GM19397 (cell line): ENCODE measurements around the gene COL11A2.

Source experiments
- ATAC-seq: cut with Tn5 transposase; IDR thresholded peaks from one replicate; pipeline ENCODE4 v1.9.1; 2021; ENCODE audit warnings: mild to moderate bottlenecking, moderate library complexity; ENCODE audit not compliant: unreplicated experiment

COL11A2 gene

DNA sequence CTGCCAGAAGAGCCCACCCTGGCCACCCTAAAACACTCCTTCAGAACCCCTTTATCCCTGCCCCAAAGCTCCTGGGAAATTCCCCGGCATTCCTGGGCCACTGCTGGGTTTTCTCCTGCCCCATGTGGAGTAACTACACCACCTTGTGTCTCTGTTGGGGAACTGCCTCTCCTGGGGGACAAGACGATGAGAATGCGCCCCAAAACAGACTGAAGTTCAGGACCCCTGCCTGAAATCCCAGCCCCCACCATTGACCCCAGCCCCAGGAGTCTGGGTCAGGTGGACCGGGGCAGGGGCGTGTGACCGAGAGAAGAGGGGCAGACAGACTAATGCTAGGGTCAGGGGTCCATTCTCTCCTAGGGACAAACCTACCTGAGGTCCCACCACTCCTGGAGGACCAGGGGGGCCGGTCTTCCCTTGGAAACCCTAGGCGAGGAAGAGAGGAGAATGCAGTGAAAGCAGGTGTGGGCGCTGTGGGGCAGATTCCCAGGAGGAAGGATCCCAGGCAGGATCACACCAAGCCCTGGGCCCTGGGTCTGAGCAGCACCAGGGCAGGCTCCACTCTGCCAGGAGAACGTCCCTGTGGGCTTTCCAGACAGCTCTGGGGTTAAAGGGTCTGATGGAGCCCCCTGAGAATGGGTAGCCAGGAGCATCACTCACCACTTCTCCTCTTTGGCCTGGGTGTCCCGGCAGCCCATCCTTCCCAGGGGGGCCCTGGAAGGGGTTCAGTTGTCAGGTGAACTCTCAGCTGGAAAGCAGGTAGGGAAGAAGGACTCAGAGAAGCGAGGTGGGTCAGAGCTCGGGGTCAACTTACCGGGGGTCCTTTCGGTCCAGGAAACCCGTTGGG is 19.4 kb downstream of the COL11A2 start:
- no peak for ATAC-seq

- no peak for ATAC-seq
These were observed 20.2 kb downstream of the COL11A2 start for GRCh38 chr6:33171880-33172687.

GRCh38 chr6:33171016-33171879 is 21.0 kb downstream of the COL11A2 start:
- ATAC-seq: no peak

GRCh38 chr6:33170176-33171015 is 21.9 kb downstream of the COL11A2 start:
- ATAC-seq: no peak

GRCh38 chr6:33169291-33170175 is 22.7 kb downstream of the COL11A2 start:
- no peak for ATAC-seq

GRCh38 chr6:33168639-33169038 is 23.6 kb downstream of the COL11A2 start:
- ATAC-seq: no peak

DNA sequence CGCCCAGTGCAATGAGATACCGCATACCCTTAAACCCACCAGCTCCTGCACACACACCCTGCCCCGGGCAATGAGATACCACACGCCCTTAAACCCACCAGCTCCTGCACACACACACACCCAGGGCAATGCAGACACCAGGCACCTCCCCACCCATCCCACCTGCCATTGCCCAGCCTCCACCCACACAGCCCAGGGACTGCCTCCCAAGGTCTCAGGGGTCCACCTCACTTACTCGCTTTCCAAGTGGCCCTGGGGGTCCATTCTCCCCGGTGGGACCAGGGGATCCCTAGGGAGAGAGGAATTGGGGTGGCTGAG is 24.0 kb downstream of the COL11A2 start:
- ATAC-seq: no peak

DNA sequence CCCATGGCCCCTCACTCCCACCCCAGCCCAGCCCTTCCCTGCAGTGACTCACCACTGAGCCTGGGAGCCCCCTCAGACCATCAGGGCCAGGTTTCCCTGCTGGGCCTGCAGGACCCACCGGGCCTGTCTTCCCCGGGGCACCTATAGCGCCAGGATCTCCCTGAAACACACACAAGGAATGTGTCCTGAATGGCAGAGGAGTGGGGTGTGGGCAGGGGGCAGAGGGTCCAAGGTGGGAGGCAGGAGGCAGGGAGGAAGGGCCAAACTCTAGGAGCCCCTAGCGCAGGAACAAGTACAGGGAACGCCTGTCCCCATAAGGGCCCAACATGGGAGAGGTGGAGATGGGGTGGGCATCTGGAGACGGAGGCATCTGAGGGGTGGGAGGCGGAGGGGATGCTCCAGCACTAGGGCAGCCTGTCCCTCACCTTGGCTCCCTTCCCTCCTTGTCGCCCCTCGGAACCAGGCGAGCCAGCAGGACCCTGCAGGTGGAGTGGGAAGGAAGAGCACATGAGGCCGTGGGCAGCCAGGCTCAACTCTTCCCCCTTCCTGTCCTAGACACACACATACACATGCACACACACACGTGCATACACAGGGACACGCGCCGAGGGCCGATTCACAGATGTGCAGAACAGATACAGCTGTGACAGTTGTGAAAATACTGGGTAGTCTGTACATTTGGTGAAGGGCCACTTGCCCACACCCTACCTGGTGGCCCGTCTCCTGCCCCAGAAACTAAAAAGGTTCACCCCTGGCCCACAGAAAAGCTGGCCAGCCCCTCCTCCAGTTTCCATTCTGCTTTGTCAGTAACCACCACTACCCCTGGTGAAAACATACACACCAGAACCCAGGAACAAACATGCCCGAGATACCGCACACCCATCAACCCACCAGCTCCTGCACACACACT is 24.6 kb downstream of the COL11A2 start:
- ATAC-seq: no peak

- no peak for ATAC-seq
These were observed 25.5 kb downstream of the COL11A2 start for GRCh38 chr6:33166811-33167210.

DNA sequence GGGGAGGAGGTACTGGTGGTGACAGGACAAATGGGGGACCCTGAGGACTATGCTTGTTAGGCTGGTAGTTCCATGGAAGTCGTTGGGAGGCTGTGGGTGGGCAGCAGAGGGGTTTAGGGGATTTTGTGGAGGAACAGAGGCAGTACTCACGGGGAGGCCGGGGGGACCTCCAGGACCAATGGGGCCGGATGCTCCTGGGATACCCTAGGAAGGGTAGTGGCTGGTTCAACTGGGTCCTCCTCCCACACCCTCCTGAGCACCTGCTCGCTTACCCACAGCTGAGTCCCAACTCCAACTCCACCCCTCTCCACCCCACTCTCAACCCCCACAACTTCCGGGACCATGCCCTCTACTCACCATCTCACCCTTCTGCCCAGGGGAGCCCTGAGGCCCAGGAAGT is 25.9 kb downstream of the COL11A2 start:
- no peak for ATAC-seq

DNA sequence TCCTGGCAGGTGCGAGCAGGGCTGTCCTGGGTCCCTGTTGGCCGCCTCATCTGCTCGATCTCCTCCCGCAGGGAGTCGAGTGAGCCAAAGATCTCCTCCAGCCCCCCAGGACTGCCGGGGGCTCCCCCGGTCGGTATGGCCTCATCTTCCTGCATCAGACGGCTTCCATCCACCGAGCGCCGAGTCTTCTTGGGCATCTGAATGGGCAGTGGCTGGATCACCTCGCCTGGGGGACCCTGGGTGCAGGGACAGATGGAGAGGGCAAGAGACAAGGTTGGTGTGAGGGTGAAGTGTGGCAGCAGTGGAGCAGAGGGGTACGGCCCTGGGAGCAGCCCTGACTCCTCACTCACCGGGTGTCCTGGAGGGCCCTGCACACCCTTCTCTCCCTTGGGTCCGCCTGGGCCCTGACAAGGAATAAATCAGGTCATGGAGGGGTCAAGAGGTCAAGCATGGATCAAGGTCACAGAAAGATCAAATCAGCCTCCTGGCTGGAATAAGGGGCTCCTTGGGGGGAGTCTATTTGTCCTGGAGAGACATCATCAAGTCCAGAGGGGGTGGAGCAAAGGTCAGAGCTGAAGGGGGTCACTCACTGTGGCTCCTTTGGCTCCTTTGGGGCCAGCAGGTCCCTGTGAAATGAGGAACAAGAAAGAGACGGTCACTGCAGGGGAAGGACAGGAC is 26.5 kb downstream of the COL11A2 start:
- ATAC-seq: no peak

DNA sequence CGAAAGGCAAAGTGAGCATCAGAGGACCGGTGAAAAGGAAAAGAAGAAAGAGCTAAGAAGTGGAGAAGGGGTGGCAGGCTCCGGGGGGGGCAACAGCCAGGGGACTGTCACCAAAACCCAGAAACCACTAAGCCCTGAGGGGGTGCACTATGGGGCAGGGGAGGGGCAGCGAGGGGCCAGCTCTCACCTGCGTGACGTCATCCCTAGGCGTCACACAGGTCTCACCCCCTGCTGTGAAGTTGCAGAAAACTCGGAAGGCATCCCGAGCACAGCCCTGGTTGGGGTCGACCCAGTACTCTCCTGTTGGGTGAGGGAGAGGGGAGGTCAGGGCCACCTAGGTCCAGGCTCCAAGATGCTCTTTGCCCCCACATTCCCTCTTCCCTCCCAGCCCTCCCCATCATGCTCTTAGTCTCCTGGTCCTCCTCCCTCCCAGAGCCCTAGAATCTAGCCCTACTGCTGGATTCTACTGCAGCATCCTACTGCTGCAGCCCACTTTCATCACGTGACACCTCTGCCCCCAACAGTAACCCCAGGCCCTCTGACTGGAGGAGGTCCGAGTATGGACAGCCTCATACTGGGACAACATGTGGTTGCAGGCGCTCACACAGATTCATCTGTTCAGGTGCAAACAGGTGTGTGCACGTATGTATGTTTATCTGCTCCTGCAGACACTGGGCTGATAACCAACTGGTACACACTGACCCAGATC is 27.4 kb downstream of the COL11A2 start:
- no peak for ATAC-seq

- no peak for ATAC-seq
These were observed 28.1 kb downstream of the COL11A2 start for GRCh38 chr6:33164176-33164575.

- no peak for ATAC-seq
These were observed 28.7 kb downstream of the COL11A2 start for GRCh38 chr6:33163540-33163939.

DNA sequence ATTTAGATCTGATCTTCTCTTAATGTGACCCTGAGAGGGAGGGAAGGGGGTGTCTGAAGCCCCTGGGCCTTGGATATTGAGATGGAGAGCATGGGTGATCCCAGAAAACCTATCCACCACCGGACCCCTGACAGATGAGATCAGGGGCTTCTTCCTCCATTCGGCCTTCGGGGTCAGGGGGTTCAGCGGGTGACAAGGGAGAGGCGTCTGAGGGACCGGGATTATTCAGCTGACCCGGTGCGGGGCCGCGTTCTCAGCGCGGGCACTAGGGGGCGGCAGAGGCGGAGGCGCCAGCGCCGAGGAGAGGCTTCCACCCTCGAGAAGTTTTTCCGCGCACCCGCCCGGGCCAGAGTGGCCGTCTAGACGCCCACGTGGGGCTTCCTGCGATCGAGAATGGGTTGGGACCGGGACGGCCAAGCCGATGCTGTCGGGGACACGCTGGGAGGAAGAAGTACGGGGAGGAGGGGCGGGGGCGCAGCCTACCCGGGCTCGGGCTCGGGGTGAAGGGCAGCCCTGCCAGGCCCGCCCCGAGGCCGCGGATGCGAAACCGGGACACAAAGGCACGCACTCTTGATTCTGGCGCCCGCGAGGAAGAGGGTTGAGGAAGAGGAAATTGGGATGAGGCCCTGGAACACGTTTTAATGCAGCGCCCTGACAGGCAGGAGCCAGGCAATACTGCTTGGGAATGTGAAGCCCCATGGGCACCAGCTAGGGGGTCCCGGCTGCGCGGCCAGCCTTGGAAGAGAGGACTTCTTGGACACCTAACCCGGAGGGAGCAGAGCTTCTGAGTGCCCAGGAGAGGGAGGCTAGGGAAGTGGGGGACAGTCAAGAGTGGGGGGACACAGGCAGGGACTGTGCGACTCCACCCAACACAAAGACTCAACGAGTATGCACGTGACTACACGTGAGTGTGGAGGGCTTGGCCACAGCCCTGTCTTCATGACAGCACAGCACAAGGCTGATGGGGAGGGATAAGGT is 30.6 kb downstream of the COL11A2 start:
- ATAC-seq: peak; percentile 60

DNA sequence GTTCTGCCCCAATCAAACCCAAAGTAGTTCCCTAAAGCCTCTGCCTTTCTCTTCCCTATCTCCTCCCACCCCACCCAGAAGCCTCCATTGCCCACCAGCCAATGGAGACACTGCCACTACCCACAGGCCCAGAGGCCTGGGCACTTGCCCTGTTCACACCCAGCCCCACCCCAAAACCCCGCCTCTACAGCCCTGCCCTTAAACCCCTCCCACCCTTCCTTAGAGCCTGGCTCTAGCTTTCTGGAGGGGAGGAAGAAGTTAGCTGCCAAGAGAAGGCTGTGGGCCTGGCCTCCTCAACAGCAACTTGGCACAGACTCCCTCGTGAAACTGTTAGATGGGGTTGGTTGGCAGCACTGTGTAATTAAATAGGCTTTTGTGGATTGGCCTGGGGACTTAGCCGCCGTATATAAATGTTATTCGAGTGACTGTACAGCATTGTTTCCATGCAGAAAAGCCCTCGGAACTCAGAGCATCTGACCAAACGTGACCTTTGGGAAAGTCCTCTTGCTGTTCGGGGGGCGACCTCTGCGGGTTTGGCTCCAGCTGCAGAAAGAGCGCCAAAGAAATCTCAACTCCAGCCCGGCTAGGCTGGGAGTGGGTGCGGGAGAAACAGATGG is 31.4 kb downstream of the COL11A2 start:
- no peak for ATAC-seq
